Activated T-helper 1 cell treated with Interleukin-2 at 50 U/mL for 16 hours (primary cell): Measurements from ENCODE around the gene FBXW10.
"Not testable (repeated sequence)": the region's sequence is repeated elsewhere in the genome, so short reads cannot be mapped to it uniquely, and the experiment has no call there.

ENCODE experiments used
- DNase-seq: peaks from one replicate; pipeline ENCODE4 v3.0.0-alpha.2; 2020; ENCODE audit warnings: low read depth

Gene FBXW10

DNA sequence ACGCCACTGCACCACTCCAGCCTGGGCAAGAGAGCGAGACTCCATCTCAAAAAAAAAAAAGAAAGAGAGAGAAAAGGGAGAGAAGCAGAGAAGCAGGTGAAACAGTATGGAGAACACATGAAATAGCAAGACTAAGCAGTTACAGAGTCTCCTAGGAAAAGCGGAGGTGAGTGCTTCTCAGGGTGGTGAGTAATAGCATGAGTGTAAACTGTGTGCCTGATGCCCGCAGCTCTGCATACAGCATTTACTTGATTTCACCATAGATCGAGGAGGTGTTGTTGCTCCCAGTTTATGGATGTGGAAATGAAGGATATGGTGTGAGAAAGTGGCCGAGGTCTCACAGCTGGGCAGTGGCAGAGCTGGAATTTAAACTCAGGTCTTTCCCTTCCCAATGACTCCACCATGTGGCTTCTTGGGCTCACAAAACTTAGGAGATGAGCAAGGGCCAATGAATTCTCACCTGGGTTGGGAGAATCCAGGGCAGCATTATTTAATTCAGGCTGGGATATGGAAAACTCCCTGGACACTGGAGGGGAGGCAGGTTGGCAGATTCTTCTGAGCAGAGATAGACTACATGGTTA, 10.1 kb downstream of the FBXW10 start:
- not testable (repeated sequence) for DNase-seq

DNA sequence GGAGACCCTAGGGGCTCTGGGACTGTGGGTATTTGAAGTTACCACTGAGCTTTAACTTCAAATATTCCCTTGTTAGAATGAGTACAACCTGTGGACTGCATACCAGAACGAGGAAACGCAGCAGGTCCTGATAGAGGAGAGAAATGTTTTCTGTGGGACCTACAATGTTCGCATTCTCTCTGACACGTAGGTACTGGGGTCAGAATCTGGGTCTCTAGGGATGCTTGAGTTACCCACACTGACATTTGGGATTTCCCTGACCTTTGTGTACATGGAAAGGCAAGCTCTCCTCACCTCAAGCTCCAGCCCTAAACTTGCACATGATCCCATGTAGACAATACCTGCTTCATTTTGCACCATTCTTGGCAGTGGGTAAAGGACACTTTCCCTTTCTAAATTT, 12.1 kb downstream of the FBXW10 start:
- not testable (repeated sequence) for DNase-seq

DNA sequence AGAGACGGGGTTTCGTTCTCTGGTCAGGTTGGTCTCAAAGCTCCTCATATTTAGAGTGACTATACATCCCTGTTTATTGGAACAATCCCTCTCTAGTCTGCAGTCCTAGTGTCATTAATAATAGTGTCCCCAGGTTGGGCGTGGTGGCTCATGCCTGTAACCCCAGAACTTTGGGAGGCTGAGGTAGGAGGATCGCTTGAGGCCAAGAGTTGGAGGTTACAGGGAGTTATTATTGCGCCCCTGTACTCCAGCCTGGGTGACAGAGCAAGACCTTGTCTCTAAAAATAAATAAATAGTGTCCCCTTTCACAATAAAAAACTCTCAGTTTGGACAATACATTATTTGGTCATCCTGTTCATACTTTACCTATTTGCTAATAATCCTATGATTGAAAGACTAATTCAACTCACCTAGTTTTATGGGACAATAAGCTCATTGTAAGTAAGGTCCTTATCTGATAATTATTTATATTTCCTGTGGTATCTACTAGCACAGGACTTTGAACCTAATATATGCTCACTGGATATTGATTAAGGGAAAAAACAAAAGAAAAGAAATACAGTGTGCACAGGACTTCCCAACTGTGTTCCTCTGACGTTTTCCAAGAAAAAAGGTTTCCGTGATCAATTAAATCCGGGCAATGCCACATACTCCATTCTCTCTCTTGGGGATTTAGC, 13.7 kb downstream of the FBXW10 start:
- DNase-seq = not testable (repeated sequence)

DNA sequence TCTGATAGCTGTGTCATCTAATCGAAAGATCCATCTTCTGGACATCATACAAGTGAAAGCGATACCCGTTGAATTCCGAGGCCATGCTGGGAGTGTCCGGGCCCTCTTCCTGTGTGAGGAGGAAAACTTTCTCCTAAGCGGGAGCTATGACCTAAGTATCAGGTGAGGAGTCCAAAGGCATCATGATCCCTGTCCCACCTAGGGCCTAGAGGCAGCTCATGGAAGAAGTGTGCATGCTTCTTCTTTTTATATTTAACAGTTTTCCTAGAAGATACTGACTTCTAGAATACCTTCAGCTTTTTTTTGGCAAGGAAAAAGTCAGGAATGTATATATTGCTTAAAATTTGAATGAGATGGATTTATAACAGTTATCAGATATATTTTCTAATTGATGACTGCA, 14.5 kb downstream of the FBXW10 start:
- not testable (repeated sequence) for DNase-seq

DNA sequence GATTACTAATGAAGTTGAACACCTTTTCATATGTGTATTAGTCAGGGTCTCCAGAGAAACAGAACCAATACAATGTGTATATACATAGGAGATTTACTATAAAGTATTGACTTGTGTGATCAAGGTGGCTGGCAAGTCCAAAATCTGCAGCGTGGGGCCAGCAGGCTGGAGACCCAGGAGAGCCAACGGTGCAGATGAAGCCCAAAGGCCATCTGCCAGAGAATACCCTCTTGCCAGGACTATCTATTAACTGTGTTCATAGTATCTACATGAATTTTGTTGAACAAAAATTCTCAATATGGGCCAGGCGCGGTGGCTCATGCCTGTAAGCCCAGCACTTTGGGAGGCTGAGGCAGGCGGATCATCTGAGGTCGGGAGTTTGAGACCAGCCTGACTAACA, 16.4 kb downstream of the FBXW10 start:
- DNase-seq = not testable (repeated sequence)

DNA sequence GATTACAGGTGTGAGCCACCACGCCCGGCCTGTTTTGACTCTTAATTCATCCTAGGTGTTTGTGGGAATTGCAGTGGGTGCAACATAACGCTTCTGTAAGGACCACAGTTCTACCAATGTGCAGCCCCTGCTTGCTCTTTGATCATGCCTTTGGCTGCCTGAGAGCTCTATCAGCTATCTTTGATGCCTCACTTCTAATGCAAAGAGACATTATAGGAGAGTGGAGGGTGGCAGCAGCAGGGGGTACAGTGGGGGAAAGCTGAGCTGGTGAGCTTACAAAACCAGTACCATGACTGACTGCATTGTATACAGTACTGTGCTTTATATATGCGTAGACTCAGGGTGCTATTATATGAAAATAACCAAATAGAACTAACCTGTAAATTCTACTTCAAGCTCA, 26.7 kb downstream of the FBXW10 start:
- DNase-seq = not testable (repeated sequence)

DNA sequence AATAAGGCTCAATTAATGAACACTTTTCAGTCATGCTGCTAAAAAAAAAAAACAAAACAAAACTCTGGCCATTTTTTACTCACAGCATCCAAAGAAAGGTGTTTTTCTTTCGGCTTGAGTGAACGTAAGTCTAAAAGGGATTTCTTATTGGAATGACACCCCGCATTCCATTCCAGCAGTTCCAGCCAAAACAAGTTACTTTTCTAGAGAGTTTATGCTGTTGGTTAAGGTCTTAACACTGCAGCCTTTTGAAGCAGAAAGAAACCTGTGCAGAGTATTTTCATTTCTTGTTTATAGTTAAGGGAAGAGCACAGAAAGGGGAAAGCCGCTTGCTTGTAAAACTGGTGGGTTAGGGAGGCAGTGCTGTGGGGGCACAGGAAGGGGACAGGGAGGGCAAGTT, 27.2 kb downstream of the FBXW10 start:
- DNase-seq = not testable (repeated sequence)

DNA sequence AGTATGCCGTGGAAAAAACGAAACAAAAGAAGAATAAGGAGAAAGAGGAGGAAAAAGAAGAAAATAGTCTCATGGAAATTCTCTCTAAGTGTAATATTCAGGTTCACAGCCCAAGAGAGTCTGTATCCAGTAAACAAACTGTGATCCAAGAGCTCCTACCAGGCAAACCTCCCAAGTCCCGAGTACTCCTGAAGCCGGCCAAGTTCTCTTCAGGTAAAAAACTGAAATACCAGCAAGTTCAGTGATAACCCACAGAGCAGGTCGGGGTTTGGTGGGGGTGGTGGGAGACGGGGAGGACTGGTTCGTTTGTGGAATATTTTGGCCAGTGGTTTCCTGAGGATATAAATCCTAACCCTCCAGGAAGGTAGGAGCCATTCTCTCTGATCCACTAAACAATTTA, 28.6 kb downstream of the FBXW10 start:
- no peak for DNase-seq

DNA sequence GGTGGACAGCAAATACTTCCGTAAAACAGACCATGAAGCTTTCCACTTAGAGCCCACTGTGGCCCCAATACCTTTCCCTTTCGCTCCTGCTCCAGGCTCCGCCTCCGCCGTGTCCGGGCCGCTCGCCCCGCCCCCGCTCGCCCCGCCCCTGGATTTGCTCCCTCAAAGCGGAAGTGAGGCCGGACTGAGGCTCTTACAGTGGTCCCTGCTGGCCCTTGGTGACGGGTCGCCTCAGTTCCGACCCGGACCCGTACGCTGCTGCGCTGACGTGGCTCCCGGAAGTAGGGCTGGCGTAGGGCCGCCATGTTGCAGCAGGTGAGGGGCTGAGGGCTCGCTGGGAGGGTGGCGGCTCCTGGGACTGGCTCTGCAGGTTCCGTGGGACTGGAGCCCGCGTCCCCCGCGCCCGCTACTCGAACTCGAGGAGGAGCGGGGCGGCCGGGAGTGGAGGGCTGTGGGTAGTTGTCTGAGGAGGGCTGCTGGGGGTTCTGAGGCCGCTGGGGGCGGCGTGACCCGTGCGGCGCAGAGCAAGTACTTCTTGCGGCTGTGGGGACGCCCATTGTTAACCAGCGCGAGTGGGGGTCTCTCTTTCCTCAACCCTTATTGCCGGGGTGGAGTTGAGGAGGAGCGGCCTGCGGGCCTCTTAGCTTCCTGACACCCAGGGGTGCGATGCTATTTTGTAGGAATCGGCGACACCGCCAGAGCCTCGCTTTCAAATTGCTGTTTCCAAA, 37.3 kb downstream of the FBXW10 start, which contains the start of gene TVP23B:
TVP23B (plus strand) TSS at position 193 of the 728 bp plus-strand sequence; CDS start at position 304, 111 bp downstream.
- peak; percentile 95 for DNase-seq

DNA sequence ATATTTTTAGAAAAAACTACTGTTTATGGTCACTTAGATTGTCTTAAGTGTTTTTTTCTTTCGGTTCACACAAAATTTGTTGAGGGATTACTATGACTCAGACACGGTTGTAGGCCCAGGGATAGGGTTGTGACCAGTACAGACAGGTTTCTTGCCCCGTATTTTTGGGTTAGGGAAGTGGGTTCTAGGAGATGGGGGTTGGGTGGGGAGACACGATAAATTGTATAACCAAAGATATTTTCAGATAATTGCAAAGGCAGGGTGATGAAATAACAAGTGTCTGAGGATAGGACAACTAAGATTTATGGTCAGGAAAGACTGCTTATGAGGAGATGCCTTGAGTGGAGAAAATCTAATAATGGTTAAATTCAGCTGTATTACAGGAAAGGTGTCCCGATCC, 38.0 kb downstream of the FBXW10 start:
- not testable (repeated sequence) for DNase-seq

DNA sequence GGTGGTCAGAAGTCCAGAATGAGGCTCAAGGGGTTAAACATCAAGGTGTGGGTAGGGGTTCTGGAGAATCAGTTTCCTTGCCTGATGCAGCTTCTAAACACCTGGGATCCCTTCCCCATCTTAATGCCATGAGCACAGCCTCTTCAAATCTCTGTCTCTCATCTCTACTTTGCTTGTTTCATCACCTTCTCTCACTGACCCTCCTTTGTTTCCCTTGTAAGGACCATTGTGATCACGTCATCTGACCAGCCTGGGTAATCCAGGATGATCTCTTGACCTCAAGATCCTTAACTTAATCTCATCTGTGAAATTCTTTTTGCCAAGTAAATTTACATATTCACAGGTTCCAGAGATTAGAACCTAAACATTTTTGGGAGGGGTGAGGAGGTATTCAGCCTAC, 42.1 kb downstream of the FBXW10 start:
- not testable (repeated sequence) for DNase-seq

DNA sequence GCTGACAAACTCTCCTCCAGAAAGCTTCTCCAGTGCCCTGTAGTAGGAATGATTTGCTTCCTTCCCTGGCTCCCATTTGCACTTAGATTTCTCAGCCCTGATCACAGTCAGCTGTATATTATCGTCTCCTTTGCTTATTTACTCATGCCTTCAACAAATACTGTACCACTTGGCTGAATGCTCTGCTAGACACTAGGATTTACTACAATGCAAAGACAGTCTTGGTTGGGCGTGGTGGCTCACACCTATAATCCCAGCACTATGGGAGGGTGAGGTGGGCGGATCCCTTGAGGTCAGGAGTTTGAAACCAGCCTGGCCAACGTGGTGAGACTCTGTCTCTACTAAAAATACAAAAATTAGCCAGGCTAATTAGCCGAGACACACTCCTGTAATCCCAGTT, 43.0 kb downstream of the FBXW10 start:
- DNase-seq = not testable (repeated sequence)

DNA sequence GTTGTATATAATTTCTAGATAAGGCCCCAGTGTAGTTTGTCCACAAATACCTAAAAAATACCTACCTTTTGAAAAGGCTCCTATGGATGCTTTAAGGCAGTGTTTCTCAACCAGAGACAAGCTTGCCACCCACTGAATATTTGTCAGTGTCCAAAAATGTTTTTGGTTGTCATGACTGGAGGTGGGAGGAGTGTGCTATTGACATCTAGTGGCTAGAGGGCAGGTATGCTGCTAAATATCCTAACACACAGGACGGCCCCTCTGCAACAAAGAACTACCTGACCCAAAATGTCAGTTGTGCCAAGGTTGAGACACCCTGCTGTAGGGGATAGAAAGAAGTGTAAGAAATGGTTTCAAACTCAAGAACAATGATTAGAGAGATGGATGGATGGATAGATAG, 47.5 kb downstream of the FBXW10 start:
- not testable (repeated sequence) for DNase-seq

DNA sequence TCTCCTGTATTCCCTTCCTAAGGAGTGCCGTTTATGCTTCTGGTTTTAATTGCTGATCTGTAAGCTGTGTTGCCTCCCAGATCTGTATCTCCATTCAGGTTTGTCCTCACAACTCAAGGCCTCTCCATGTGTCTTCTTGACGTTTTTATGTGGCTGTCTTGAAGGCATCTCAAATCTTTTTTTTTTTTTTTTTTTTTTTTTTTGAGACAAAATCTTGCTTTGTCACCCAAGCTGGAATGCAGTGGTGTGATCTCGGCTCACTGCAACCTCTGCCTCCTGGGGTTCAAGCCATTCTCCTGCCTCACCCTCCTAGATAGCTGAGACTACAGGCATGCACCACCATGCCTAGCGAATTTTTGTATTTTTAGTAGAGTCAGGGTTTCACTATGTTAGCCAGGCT, 51.0 kb downstream of the FBXW10 start:
- DNase-seq = not testable (repeated sequence)

DNA sequence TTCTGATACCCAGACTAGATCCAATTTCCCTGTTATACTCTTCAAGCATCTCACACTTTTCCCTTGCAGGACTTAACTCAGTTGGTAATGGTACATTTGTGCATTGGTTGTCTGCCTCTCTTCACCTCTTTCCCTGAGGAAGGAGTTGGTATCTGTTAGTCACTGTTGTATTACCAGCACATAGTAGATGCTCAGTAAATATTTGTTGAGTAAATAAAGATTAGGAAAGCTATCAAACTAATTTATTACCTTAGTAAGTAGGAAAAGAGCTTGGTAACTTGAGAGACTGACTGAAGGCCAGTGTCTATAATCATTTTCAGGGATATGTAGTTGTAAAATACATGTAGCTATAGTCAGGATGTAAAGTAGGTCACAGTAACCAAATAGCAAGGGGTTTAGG, 53.0 kb downstream of the FBXW10 start:
- not testable (repeated sequence) for DNase-seq

DNA sequence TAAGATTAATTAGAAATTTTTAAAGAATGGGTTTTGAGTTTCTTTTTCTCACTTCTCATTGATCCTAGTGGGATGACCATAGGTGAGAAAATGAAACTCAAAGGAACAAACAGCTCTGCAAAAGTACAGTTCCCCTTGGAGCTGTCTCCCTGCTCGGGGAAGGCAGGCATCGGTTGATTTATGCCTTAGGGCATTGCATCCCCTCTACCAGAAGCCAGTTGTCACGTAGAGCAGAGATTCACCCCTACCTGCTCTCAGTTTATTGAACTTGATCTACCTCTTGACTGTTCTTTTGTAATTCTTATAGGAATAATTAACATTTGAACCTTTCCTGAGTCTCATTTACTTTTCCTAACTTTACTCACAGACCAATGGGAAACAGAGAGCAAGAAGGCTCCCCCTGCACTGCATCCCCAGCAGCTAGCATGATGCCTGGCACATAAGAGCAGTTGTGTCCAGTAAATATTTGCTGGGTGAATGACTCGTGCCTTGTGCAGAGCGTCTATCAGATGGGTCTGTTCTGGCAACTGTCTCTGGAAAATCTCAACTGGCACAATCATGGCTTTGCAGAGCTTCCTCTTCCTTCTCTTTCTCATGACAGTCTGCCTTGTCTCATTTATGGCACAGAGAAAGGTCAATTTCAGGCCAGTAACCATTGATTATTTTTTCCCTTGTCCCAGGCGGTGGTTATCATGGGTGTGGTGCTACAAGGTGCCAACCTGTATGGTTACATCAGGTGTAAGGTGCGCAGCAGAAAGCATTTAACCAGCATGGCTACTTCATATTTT, 59.8 kb downstream of the FBXW10 start:
- DNase-seq = not testable (repeated sequence)

DNA sequence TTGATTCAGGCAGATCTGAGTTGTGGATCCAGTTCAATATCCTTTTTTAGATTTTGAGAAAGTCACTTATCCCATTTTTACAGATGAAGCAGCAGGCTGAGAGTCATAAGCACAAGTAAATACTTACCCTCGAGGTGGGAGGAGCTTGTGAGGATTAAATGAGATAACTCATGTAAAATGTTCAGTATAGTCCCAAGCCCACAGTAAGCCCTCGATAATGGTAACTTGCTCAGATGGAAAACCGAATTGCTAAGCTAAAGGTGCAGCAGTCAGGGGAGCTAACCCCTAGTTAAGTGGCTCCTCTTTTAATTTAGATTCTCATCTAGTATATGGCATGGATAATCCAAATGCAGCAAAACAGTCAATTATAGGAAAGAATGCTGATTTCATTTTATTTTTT, 72.1 kb downstream of the FBXW10 start:
- not testable (repeated sequence) for DNase-seq

DNA sequence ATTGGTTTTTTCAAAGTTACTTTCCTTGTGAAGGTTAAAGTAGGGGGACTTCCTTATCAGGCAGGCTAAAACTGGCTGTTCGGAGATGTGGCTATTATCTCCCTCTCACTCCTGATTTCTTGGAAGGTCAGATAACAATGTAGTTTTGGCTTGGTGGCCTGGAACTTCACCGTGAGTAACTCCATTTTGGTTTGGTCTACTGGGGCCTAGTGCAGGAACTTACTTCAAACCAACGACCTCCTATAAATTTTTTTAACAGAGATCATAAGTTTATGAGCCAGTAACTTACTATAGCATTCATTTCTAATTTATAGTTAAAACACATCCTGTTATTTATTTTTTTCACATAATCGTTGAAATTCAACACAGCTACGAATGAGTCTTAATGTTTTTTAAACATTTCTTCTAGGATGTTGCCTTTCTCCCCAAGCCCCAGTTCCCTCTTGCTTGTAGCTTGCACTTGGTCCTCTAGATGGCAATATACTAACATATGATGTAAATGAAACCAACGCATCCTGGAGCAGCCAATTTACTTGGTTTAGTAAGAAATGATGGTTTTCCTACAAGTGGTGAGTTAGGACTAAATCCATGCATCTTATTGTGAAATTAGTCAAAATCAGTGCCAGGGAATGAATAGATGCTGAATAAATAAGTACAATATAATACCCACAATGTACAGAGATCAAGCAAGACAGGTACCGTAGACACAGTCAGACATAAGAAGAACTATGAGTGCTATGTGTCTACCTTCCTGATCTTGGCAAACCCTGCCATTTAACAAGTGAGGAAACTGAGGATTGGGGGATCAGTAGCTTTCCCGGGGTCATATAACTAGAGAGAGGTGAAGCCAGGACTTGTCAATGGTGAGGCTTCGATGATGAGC, 72.9 kb downstream of the FBXW10 start:
- DNase-seq = not testable (repeated sequence)

DNA sequence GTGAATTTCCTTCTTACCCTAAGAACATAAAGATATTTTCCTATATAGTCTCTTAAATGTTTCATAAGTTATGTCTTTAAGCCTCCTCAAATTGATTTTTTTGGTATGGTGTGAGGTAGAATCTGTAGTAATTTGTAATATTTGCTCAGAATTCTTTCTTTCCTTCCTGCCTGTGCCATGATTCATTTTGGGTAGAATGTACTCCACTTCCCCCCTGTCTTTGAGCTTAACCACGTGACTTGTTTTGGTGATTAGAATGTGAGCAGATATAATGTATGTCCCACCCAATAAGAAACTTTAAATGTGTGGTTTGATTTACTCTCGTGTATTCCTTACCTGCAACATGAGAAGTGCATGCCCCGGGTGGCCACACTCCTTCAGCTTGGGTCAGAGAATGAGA, 77.6 kb downstream of the FBXW10 start:
- not testable (repeated sequence) for DNase-seq

DNA sequence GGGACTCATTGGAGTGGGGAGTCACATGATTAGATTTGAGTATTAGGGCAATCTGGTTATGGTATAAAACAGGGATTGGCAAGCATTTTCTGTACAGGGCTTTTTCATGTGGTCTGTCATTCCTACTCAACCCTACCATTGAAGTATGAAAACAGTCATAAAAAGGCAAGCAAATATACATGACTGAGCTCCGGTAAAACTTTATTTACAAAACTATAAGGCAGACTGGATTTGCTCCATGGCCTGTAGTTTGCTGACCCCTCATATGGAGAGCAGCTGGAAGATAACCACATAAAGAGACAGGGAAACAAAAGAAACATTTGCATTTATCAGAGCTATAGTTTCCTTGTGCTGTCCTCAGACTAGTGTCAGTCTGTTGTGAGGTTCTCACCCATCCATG, 83.8 kb downstream of the FBXW10 start:
- not testable (repeated sequence) for DNase-seq
